GM18861 (cell line): ENCODE data around the gene ENDOU.
A peak's percentile ranks its signal among the peaks of the same experiment; 100 is the strongest.

Source experiments
- ATAC-seq: cut with Tn5 transposase; IDR thresholded peaks from one replicate; pipeline ENCODE4 v1.9.1; 2021; ENCODE audit not compliant: unreplicated experiment

The ENDOU gene

DNA sequence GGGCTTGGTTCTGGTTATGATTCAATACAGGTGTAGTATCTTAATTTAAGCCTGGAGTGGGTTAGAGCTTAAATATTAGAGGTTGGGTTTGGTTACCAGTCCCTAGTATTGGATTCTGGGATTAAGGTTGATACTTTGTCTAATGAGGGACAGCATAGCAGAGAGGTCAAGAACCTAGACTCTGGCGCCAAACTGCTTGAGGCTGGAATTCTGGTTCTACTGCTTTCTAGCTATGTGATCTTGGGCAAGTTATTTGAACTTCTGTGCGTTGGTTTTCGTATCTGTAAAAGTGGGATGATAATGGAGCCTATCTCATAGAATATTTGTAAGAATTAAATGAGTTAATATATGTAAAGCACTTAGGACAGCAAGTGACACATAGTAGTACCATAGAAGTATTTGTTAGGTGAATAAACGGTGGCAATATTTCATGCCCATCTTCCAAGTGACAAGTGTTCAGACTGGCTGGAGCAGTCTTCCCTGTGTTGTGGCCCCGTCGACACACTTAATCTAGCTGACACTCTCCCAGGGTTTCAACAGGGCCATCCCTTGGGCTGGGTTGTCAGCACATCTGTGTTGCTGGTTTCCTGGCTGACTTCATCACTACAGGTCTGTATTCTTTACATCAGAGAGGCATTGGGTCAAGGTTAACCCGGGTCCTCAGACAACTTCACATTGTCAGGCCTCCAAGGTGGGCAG, 3.0 kb downstream of the ENDOU start:
- no peak for ATAC-seq

DNA sequence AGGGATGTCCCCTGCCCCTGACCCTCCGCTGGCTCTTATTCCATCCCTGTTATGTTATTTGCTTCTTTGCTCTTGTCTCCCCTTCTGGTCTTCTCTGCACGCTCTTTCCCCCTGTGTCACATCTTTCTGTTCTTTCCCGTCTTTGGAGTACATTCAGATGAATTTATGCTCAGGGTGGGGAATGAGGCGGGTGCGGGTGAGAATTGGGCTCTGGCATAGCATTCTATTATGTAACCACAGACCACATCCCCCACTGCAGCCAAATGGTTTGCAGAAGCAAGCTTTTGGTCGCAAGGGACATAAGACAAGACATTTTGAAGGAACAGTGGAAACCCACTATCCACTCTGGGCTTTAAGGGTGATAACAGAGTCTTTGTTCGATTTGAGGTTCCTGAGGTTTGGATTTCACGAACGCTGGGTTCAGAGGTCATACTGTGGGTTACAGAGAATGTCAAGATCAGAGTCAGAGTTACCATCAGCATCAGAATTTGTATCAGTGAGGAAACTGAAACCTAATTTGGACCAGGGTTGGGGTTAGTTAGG, 3.8 kb downstream of the ENDOU start:
- ATAC-seq, result no peak

DNA sequence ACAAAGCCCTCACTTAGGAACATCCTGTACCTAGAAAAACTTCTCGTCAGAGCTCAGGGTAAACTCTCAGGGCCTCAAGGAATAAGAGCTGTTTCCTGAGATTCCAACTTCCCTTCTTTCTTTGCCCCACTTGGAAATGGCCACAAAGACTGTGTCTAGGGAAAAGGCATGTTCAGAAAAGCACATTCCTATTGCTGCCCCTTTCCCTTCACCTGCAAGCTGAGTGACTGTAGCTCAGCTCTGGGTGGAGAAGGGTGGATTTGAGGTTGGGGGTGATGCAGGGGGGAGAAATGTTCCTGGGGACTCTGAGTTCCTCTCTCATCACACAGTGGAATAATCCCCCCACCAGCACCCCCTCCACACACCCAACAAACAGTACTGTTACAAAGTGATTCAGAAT, 6.8 kb downstream of the ENDOU start:
- ATAC-seq, result no peak

DNA sequence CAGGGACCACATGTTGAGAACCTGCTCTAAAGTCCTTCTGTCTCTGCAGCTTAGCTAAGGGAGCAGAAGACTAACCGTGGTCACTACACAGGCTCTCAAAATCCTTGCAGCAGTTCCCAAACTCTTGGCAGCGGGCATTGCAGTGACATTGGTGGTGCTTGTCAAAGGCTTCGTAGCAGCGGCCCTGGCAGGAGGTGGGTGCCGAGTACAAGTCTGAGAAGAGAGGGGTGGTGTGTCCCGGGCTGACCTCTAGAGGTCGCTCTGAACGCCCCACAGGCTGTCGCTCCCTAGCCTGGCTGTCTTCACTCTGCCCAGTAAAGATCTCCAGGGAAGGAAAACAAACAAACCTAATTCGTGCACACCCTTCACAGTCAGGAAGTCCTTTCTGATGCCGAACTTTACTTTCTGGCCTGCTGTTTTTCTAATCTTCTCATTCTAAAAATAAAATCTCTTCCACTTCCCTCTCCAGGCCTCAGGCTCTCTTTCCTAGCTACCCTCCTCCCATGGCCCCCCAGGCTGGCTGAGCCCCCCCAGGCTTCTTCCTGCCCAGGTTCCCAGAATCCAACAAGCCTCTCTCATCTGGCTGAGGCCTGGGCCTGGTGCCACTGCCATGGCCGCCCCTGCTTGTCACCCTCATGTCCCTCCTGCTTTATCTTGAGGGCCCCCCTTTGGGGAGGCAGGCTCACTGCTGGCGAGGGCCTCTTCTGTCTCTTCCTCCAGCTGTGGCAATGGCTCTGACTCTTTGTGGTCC, 7.7 kb downstream of the ENDOU start:
- no peak for ATAC-seq

DNA sequence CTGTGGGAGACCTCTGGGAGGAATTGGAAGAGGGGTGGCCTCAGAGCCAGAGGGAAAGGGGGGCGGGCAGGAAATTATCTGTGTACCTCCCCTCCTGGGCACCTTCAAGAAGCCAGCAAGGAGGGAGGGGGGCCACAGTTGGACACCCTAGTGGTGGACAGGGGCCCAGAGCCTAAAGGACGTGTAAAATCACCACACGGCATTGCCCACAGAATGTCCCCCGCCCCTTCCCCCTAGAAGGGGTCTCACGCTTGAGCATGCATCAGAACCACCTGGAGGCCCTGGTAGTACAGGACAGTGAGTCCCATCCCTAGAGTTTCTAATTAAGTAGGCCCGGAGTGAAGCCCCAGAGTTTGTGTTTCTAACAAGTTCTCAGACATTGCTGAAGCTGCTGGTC, 8.2 kb downstream of the ENDOU start:
- no peak for ATAC-seq

DNA sequence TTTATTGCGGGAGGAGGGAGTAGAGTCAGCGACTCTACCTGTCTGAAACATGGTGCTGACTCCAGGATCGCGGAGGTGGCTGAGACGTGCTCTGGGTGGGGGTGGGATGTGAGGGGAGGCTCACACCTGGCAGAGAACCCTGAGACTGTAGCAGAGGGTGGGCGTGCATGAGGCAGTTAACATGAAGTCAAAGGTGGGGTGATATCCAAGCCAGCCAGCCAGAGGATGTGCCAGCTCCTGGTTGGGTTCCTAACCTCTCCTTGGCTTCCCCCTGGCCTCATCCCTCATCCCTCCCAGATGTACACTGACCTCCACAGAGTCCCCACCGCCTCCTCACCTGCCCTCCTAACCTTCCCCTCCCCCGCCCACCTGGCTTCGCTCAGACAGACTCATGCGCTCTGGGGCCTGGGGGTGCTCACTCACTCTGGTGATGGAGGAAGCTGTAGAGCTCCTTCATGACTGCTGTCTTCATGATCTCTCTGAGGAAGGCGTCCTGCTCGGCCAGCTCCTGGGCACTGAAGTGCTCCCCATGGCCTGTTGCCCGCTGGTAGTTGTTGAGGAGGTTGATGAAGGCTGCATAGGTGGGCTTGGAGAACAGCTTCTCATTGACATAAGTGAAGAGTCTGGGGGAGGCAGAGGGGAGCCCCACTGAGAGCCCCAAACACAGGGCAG, 9.3 kb downstream of the ENDOU start:
- ATAC-seq, result no peak

DNA sequence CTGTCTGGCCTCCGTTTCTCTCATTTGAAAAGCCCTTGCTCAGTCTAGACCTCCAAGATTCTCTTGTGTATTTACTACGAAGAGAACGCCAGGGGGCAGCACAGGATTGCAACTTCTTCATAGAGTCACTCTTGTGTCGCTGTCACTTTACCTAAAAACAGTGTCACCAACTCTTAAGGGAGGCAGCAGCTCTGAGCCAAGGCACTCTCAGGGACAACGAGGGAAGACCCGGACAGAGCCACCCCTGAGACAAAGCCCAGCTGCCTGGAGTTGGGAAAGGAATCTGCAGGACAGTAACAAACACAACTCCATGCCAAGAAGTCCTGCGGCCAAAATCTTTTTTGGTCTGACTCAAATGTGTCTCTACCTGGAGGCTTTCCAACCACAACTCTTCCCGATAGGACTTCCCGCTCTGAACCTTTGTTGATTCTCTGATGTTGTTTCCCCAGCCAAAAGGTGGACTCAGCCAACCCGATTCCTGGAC, 9.9 kb downstream of the ENDOU start:
- peak; percentile 56 for ATAC-seq

DNA sequence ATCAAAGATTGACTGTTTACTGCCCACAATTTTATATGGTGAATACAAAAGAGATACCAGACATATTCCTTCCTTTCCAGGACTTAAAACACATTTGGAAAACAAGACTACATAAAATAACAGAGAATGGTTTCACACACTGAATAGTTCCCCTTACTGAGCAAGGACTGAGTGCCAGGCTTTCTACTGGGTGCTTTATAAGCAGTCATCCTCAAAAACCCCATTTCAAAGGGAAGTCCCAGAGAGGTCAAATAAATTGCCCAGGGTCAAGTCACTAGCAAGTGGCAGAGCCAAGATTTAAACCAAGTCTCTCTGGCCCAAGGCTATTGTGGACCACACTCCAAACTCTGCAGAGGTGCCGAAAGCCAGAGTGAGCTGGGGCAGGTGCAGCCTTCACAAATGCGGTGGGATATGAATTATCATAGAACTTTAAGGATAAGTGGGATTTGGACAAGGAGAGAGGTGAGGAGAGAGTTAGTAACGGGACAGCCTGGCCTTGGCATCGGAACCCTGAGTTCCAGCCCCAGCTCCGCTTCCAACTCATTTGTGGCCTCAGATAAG, 10.4 kb downstream of the ENDOU start:
- no peak for ATAC-seq

DNA sequence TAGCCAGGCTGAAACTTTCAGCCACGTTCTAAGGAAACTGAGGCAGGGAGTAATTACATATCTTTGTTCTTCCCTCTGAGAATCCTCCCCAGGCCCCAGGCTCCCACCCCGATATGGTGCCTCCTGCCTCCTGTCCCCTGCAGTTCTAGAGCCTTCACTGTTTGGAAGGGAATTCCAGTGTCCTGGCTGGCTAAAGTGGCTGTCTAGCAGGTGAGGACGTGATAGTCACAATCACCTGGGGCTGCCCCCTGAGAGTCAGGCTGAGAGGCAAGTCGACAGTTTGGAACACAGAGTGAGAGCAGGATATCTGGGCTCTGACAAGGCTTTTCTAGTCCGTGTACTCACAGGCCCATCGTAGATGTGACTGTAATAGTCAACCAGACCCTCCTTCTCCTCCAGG, 13.1 kb downstream of the ENDOU start:
- ATAC-seq, result no peak

DNA sequence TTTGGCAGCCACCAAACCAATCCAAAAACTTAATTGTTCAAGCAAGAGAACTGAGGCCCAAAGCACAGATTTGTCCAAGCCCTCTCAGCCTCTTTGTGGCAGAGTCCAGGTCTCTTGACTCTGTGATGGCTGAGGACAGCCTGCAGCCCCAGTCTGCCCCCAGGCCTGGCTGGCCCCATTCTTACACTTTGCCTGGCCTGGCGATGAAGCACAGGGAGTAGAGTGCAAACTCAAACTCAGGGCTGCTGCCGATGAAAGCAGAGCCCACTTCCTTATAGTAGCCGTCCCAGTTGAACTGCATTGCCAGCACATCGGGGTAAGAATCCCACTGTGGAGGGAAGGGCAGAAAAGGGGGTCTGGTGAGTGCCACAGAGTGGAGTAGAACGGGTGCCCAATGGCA, 13.8 kb downstream of the ENDOU start:
- ATAC-seq, result no peak

DNA sequence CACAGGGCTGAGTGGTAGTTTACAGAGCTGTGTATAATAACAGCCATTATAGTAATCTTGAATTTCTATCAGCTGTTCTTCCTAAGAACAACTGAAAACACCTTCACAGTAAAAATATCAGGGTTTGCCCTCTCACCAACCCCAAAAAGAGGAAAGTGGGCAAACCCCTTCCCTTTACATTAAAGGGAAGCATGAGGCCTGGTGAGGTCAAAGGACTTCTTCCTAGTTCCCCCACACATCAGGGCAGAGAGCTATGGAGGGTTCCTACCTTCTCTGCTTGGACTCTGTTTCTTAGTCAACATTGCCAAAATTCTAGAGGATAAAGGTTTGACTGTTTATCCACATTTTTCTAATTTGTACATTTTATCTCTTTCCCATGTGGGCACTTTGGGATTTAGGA, 15.0 kb downstream of the ENDOU start:
- no peak for ATAC-seq

DNA sequence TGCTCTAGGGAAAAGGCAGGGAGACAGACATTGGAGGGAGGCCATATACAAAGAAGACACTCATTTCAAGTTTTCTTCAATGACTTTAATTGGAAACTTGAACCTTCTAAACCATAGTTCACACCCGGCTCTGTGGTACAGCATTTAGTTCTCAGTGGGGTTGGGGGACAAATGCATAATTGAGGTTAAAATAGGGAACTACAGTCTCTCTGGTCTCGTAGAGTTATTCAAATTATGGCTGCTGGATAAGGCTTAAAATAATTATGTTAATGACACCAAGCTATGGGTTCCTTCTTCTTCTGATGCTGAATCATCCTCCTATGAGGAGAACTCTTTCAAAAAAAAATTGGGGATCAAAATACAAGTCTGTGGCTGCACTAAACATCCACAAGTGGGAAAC, 15.6 kb downstream of the ENDOU start:
- no peak for ATAC-seq

DNA sequence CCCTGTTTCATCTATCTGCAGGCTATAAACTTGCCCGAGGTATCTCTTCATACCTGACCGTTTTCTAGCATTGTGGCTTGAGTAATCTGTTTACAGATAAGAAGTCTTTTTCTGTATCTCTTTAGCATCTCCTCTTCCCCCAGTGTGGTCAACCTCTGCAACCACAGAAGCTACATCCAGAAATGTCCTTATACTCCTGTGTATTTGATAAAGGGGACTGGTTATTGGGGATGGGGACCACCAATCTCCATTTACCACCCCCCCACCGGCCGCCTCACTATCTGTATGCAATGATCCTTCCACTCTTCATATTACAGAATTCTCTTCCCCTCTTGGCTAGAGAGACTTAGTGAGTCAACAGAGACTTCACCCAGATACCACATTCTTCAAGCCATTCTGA, 16.1 kb downstream of the ENDOU start:
- no peak for ATAC-seq

DNA sequence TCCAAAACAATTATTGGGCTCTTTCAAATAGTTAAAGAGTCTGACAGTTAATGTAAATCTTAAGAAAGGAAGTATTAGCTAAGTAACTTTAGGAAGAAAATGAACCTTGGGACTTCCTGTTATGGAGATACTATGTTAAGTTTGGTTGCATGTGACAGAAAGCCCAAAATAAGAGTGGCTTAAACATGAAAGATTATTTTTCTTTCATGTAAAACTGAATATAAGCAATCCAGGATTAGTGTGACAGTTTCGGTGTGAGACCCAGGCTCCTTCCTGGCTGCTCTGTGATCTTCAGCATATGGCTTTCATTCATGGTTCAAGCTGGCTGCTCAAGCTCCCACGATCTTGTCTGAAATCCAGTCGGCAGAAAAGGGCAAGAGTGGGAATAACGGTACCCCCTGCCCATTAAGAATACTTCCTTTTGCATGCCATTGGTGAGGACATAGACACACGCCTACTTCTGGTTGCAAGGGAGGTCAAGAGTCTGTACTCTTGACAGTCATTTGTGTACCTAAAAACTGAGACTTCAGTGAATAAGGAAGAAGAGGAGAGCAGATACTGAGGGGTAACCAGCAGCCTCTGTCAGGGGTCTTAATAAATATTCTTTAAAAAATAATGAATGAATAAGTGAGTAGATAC, 17.3 kb downstream of the ENDOU start:
- peak; percentile 22 for ATAC-seq

DNA sequence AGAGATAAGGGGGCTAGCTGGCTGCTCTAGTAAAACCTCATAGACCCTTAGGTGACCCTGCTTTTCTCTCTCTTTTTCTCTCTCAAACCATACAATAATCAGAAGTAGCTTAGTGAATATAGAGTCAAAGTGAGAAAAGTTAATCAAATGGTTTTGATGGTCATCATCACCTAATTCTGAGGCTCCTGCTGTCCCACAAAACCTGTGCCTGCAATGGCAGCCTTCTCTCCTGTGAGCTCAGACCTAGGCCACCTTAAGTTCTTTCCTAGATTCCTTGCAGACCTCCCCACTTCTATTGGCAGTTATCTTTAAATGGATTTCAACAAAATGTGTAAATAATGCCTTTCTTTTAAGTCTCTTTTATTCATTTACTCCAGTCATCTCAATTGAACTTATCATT, 17.9 kb downstream of the ENDOU start:
- ATAC-seq, result no peak

DNA sequence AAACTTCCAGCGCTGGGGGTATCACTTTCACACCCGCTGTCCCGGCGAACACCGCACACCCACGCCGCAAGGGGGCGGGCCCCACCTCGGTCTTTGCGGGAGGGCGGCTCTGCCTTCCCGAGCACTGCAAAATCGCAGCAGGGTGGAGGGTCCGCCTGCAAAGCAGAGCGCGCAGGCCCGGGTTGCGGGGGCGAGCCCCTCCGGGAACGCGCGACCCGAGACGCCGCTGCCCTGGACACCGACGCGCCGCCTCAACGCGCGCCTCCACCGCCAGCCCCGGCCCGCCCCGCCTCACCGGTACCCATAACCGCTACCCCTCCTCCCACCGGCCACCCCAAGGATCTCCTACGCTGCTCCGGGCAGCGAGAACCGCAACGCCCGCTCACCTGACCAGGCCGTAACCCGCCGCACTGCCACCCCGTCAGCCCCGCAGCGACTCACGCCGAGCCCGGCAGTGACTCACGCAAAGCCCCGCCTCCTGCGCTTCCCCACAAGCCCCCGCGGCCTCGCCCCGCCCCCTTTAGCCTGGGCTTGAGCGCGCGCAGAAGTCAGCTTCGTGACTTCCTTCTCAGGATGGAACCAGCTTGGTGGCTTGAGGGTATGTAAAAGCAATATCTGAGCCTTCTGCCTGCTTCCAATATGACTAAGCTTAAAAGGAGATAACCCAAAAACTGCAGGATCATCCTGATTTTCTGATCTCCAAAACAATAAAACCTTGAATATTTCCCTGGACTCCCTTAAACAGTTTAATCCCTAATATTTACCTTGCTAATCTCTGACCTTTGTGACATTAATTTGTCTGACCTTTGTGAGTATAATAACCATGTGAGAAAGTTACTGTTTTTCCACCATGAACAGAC, 19.5 kb downstream of the ENDOU start, which contains the start of gene RPAP3:
TSS of gene RPAP3 (minus strand) at position 465 of the 860 bp plus-strand sequence. CDS start 3,190 bp downstream, outside the sequence.
- peak; percentile 70 for ATAC-seq

DNA sequence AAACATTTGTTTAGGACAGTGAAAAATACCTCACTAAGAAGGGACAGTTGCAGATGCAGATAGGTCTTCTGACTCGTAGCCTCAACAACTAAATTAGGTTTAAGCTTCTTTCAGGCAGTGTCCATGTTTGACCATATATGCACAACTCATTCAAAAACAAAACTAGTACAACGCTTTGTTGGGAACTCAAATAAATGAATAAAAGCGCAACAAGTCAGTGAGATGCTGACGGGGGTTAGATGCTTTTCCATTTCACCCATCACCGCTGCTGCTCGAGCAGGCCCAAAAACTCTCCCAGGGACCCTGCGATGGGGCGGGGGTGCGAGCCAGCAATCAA, 20.1 kb downstream of the ENDOU start:
- ATAC-seq, result no peak

DNA sequence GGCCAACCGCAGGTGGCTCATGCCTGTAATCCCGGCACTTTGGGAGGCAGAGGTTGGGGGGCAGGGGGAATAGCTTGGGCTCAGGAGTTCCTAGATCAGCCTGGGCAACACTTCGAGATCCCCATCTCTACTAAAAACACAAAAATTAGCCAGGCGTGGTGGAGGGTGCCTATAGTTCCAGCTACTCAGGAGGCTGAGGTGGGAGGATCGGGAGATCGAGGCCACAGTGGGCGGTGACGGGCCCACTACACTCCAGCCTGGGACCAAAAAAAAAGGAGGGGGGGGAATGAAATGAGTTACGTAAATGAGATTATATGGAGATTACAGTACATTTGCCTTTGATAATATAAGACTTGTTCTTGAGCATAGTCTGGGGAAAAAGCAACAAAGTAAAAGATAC, 20.6 kb downstream of the ENDOU start:
- ATAC-seq, result no peak

DNA sequence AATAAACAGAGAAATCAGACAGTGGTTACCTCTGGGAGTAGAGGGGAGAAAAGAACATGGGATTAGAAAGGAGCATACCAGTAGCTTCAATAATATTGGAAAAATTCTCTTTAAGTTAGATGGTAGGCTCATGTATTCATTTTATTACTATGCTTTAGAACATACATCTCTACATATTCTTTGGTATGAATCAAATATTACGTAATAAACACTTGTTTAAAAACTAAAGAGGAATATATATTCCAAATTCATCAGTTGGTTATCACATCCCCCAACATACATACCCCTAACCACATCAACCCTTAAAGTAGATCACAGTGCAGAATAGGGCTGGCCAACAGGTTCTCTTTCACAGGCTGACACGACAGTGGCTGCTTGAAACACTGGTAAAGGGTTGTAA, 25.0 kb downstream of the ENDOU start:
- no peak for ATAC-seq

DNA sequence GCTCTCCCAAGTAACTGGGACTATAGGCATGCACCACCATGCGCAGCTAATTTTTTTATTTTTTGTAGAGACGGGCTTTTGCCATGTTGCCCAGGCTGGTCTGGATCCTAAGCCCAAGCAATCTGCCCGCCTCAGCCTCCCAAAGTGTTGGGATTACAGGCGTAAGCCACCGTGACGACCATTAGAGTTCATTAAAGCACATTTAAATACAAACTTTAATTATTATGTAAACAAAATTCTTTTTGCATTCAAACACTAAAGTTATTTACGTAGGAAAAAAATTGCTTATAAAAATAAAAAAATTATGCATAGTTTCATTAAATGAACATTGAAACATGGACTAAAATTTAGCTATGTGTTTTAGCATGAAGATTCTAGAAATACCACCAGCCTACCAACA, 26.7 kb downstream of the ENDOU start:
- no peak for ATAC-seq
